Activated T-cell treated with anti-CD3 and anti-CD28 coated beads for 4 hours (primary cell): ENCODE results near the gene DNM3.

Experiments used
- DNase-seq: peaks from one replicate; pipeline ENCODE4 v3.0.0-alpha.2; 2020

The DNM3 gene

DNA sequence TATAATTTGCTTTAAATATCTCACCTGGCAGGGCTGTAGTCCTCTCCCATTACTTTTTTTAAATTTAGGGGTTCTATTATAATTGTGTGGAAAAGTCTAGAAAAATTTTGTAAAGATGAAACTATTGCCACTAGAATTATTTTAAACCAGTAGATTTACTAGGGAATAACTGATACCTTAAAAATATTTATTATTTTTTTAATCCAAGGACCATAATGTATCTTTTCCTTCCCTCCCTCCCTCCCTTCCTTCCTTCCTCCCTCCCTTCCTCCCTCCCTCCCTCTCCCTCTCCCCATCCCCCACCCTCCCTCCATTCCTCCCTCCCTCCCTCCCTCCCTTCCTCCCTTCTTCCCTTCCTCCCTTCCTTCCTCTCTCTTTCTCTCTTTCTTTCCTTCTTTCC, 90.5 kb downstream of the DNM3 start:
- no peak for DNase-seq

DNA sequence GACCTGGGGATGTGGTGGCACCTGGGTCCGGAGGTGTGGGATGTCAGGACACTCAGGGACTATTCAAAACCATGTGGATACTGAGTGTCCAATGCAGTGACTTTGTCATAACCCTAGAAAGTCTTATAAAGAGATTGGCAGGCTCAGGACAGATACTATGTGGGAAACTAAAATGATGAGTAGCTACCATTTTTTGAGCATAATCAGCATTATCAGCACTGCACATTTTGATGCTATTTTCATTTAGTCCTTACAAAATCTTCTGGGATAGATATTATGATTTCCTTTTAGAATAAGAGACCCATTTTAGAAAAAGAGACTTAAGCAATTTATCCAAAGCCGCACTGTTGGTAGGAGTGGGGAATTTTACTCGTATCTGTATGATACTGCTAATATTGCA, 93.4 kb downstream of the DNM3 start:
- DNase-seq = no peak

DNA sequence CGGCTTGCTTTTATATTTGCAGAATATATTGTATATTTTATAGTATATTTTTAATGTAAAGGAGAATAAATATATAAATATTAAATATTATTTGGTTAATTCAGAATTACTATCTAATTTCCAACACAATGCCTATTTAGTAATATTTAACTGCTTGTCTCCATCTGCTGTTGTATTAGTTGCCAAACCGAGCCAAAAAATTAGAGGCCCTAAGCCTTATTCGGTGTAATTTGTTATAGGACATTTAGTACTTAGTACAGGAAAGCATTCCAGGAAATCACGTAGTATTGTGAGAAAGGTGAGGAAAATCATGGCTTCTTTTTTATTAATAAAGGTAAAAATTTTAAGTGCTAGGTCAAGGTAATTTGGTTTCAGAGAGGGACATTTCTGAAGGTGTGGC, 93.8 kb downstream of the DNM3 start:
- no peak for DNase-seq

DNA sequence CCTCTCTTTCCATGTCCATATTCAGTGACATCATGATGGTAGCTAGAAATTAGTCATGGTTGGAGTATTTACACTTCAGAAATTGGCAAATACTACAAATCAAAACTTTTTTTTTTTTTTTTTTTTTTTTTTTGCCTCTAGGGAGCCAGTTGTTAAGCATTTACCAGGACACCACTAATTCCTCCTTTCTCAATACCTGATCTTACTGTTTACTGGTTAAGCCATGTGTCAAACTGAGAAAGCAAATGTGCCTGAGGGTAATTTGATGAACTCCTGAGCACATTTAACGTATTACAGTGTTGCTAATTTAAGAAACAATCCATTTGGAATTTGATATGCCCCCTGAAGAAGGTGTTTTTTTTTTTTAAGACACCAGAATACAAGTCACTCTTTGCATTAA, 94.4 kb downstream of the DNM3 start:
- no peak for DNase-seq

DNA sequence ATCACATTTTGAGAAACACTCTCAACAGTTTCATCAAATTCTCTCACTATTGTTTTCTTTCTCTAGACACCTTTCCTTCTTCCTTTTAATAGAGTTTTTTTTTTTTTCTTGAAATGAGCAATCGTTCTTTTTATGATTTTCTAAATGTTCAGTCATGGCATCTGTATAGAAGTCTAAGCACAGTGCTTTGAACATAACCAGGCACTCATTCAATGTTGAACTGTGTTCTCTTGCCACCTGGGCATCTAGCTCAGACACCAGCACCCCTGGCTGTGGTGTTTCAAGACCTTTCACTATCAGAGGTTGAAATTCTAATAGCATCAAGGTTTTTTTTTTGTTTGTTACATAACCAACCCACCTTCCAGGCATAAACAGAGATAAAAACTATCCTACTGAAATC, 96.6 kb downstream of the DNM3 start:
- DNase-seq = no peak

DNA sequence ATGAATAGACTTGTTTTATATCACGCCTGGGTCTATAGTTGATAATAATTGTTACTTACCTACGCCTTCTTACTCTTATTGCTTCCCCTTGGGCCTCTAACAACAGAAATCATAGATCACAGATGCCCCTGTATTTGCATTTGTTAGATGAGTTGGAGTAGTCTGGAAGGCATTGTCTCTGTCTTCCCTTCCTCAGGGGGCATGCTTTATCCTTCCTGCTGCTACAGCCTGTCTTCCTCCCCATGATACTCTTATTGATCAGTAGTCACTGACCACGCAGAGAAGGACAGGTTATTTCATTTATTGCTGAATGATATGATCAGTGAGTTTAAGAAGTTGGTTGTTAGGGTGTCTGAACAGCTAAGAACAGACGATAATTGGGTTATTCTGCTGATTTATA, 98.4 kb downstream of the DNM3 start:
- DNase-seq = no peak

DNA sequence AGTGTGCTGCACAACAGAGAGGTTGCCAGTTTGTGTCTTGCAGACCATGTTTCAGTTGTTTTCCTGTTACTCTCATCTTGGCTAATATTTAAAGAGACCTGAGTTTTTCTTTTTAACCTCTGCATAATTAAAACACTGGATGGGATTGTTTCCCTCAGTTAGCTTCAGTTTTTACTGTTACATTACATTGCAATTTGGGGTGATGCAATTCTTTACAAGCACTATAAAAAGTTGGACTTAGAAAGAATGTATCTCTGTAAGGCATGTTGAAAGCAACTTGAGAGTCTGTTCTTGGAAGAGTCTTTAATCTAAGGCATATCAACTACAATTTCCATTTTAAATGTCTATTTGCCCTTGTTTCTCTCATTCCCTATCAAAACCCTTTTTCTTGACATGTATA, 99.1 kb downstream of the DNM3 start:
- DNase-seq = no peak

DNA sequence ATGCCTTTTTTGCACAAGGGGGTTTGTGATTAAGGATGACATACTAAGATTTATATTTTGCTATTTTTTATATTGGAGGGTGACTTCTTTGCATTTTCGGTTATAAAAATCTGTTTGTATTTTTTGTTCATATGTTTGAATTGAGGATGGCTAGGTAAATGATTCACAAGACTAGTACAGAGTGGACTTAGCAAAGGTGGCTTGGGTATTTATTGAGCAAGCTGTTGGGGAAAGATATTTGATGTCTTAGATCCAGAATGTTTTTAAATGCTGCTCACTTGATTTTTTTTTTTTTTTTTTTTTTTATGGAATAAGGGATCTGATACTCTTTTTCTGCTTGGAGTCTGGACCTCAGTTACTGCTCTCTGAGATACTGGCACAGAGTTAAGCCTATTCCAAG, 100.6 kb downstream of the DNM3 start:
- DNase-seq = no peak

DNA sequence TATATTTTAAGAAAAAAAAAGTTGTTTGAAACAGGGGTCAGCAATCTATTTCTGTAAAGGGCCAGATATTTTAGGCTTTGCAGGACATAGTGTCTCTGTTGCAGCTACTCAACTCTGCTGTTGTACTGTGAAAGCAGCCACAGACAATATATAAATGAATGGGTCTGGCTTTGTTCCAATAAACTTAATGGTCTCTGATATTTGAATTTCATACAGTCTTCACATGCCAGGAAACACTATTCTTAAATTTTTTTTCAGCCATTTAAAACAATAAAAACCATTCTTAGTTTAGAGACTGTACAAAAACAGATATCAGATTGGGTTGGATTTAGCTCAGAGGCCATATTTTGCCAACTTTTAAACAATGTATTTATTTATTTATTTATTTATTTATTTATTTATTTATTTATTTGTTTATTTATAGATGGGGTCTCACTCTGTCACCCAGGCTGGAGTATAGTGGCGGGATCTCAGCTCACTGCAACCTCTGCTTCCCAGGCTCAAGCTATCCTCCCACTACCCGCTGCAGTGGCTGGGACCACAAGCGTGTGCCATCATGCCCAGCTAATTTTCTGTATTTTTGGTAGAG, 102.8 kb downstream of the DNM3 start:
- no peak for DNase-seq

DNA sequence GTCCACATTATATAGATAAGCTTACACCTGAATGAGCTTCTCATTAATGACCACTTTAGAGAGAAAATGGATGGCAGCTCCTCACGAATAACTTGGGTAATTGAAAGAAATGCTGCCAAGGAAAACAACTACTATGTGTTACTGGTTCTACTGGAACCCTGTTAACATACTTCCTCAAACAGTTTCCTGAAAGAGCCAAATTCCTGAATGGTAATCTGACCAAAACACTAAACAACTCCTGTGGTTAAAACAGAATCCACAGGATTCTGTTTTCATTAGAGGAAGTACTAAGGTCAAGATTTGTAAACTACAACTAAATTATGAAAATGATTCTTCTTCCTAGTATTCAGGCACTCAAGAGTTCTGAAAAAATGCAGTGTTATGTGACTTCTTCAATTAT, 107.2 kb downstream of the DNM3 start:
- no peak for DNase-seq

DNA sequence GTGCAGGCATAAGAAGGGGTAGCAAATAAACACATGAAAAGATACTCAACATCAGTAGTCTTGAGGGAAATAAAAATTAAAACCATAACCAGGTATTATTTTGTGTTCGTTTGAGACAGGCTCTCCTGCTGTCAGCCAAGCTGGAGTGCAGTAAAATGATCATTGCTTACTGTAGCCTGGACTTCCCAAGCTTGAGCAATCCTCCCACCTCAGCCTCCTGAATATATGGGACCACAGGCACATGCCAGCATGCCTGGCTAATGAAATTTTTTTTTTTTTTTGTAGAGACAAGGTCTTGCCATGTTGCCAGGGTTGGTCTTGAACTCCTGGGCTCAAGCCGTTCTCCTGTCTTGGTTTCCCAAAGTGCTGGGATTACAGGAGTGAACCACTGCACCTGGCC, 108.0 kb downstream of the DNM3 start:
- DNase-seq = no peak

DNA sequence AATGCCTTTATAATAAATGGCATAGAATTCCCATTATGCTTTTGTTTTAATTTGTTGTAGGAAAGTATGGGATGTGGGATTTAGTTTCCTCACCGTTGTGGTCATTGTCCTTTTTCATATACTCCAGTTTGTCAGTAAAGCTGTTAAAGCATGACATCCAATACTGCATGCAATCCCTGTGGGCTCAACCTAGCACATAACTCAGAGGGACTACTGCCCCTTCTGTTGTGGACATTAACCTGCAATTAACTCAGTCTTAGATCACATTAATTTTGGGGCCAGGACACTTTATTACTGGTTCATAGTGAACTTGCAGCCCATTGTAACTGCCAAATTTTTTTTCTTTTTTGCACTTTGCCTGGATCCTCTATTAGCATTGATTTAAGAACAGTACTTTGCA, 112.5 kb downstream of the DNM3 start:
- no peak for DNase-seq

DNA sequence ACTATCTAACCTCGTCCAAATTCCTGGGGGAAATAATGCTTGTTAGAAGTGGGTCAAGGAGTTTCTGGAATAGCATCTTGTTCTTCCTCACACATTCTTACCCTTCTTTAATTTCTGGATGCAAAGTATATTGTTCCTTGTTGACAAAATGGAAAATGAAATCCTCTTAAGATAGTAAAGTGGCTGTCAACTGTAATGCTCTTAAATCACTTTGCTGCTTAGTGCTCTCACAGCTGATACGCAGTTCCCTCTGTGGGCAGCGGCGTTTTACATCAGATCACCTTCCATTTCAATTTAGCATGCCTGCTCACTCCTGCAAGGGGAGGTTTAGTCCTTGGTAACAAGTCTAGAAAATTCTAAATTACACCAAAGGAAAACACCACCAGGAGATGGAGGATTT, 113.1 kb downstream of the DNM3 start:
- DNase-seq = no peak

DNA sequence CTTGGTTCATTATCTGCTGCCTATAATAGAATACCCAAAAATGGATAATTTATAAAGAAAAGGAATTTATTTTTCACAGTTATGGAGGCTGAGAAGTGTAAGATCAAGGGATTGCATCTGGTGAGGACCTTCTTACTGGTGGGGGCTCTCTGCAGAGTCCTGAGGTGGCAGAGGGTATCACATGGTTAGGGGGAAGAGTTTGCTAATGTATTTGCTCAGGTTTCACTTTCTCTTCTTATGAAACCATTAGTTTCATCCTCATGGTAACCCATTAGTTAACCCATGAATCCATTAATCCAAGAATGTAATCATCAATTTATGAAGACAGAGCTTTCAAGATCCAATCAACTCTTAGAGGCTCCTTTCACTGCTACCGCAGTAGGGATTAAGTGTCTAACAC, 120.6 kb downstream of the DNM3 start:
- DNase-seq = no peak

DNA sequence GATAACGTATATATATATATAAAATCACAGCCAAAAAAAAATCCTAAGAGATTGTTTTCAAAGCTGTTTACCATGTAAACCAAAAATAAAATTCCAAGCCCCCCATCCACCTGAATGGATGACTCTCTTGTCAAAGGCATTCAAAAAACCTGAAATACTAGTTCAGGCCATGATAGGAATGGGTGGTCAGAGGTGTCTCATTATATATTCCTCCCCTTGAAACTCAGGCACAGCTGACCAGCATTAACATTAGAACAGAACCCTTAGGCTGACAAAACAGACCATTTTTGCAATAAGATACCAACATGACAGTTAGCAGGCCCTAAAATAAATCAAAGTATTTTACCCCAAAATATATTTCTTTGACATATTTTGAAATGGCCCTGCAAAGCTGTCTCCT, 122.5 kb downstream of the DNM3 start:
- DNase-seq = no peak

DNA sequence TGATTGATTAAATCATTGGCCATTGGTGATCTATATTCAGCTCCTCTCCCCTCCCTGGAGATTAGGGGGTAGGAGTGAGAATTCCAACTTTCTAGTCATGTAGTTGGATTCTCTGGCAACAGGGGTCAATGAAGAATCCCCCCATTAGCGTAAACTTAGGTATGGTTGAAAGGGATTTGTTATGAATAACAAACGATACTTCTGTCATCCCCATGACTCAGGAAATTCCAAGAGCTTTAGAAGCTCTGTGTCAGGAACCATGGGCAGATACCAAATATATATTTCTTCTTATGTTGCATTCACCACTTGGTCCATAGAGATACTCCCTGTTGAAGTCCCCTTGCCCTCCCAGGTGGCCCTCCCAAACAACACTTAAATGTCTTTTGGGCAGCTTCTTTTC, 124.5 kb downstream of the DNM3 start:
- no peak for DNase-seq

DNA sequence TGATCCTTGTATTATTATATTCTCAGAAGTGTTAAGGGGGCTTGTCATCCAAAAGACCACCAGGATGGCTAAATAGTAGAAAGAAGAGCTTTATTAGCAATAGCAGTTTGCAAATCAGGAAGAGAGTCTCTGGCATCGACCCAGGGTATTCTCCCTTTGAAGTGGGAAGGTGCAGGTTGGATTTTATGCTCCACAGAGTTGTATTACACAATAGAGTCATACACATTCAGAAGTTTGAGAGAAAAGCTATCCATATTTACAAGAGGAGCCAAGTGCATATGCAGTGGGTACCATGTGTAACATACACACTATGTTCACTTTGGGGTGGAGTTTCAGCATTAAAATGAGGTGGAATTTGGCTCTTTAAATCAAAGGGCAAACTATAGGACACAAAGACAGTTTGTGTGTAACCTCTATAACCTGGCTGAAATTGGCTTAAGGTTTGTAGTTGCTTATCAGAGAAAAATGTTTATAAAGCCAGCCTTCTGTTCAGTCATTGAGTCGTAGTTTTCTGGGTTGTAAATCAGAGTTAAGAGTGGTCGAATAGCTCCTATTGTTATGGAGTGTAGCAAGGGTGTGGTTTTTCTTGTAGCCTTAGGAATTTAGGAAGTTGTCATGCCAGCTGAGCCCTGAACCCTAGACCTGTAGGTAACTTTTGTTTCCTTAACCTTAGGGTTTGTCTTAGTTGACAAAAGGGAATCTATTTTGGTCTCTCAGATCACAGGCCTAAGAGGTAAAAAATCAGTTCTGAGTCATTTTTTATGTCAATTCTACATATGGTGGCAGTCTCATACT, 125.3 kb downstream of the DNM3 start:
- DNase-seq = no peak

DNA sequence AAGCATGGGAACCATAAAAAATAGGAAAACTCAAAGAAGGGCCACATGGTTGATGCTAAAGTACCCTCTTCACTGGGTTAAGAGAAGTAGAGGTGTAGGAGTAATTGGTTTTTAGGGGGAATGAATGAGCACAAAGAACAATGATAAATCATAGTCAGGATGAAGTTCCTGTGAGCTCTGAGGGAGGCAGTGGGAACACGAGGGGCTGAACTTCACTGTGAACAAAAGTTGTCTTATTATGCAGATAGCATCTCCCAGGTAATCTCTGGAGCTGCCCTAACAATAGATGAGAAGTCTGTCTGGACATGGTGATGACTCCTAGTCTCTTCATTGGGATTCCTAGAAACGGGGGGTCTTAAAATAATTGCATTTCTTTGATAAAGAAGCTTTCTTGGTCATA, 127.9 kb downstream of the DNM3 start:
- no peak for DNase-seq

DNA sequence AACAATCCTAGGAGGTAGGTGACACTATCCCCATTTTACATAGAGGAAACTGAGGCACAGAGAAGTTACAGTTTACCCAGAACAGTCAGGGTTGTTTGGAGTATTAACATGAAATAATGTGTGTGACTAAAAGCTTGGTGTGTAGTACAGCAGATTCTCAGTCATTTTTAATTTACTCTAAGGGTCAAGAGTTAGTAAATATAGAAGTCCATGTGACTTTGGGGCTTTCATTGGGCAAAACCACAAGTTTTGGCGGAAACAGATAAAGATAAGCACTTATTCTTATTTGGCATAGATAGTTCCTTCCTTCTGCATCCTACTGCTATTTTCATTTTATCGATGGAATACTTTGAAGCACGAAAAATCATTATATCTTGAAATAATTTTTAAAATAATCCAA, 128.5 kb downstream of the DNM3 start:
- no peak for DNase-seq

DNA sequence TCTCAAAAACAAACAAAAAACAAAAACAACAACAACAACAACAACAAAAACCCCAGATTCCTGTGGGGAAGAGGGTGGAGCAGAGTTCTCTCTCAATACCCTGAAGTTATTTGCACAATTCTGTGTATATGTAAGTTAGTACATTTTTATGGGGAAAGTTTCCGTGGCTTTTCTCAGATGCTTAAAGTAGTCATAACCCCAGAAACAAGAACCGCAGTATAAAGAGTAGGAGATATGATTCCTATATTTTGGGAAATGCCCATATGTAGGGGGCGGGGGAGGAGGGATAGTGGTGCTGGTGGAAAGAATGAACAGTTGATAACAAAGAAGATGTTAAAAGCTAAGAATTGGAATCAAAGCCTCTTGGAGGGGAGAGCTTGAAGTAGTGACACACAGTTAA, 131.5 kb downstream of the DNM3 start:
- DNase-seq = no peak

DNA sequence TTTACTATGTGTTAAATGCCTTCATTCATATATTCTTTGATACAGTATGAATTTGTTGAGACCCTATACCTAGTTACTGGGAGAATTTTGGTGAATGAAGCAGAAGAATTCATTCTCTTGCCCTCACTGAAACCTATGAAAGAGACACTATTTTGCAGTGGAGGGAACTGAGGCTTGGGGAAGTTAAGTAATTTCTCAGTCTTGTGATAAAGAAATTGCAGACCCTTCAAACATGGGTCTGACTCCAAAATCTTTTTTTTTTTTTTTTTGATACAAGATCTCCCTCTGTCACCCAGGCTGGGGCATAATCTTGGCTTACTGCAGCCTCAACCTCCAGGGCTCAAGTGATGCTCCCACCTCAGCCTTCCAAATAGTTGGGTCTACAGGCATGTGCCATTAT, 132.1 kb downstream of the DNM3 start:
- no peak for DNase-seq

DNA sequence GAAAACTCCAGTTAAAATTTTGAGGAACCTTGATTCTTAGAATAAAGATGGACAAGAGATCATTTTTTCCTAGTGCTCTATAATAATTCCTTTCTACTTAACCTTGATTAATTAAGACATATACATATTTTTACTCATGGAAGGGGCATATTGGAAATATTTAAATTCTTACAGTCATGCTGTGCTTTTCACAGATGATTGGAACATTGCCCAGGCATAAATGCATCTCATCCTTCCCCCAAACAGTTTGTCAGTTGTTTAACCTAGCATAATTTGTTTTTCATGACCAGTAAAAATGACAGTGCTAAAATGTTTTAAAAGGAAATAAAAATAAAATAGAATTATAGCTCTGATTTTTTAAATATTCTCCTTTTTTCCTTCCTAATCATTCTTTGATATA, 140.0 kb downstream of the DNM3 start:
- DNase-seq = no peak

DNA sequence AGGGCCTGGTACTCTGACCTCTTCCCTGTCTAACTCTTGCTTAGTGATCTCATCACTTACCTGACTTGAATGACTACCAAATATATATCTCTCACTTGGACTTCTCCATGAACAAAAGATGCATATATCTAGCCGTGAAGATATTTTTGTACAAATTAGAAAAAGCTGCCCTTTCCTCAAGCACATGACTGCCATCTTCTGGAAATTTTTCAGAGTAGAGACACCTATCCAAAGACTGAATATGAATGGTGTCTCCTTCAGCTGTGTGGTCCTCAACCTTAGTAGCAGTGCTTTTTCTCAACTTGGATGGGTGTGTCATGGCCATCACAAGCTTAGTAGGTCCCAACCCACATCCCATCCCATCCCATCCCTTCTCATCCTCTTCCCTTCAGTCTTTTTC, 142.3 kb downstream of the DNM3 start:
- no peak for DNase-seq

DNA sequence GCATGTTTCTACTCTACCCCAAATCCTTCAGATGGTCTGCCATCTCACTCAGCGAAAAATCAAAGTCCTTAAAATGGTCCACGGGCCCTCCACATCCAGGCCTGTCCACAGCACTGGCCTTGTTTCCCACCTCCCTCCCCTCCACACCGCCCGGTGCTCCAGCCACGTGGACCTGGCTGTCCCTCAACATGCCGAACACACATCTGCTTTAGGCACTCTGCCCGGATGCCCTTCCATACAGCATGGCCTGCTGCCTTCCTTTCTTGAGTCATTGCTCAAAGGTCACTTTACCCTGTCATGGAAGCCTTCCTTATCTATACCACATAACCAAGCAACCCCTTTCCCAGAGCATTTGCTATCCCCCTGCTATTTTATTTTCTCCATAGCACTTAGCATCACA, 143.0 kb downstream of the DNM3 start:
- no peak for DNase-seq

DNA sequence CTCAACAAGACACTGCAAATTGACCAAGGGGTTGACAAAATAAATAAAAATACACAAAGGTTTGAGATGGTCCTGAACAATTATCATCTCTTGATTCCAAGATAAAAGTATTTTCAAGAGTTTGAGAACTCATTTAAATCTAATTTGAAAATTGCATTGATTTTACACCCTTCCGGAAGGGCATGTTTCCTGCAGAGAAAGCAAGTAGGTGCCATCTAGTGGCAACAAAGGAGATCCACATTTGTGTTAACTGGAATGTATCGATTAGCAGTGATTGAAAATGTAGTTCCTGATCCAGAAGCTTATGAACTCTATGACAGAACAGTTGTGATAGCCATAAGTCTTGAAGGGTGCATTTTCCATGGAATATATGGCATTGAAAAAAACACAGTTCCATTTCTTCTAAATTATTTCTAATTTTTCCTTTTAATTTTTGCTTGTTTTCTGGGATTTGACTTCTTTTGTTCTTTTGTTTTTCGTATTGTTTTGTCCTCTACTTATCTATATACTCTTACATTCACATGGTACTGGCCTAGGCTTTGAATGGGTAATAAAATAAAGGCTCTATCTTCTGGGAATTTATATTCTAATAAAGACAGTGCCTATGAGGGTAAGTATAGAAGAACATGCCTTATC, 143.7 kb downstream of the DNM3 start:
- no peak for DNase-seq
